NCI-H1694 treated with DMSO at 0.1 percent for 48 hours (cell line): ENCODE results near the gene KRT78.
"Not testable (repeated sequence)": the region's sequence is repeated elsewhere in the genome, so short reads cannot be mapped to it uniquely, and the experiment has no call there.

Experiments
- DNase-seq: peaks from one replicate; lab custom pipeline; 2025; lab: John Stamatoyannopoulos, UW

Gene KRT78

DNA sequence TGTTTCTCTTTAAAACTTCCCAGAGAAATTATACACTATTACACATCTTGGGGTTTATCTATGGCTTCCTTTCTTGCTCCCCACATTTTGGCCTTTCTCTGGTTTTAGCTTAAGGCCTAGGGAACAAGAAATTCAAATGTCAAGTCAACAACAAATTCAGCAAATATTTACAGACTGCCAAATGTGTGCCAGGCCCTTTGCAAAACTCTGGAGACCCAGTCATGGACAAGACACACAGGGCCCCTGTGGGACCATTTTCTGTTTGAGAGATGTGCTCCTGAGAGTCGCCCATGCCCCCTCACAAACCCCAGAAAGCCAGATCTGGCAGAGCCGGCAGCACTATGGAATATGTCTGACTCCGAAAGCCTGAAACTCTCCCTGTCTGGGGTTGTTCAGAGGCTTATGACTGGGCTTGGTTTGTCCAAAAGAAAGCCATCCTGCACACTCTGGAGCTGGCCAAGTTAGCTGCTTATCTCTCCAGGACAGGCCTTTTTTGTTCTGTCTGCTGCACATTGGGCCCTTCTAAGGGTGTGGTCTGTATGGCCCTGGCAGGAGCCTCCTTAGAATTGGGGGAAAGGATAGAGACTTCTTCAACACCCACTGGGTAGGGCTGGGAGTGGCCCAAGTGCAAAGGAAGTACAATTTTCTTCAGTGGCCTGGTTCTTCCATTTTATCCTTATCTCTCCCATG, 51.8 kb downstream of the KRT78 start:
- DNase-seq: no peak

DNA sequence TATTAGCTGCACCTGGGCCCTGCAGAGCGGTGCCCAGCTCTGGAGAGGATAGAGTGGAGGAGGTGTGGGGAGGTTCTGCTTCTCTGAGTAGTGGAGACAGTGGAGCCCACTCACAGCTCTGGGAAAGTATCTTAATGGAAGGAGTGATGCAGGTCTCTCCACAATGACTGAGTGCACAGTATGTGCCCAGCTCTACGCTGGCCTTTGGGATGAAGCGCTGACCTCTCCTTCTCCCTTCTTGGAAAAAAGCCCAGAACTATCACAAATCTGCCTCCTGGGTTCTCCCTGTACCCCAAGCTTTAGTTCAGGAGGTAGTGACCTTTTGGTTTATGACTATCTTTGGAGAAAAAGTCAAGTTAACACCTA, 52.4 kb downstream of the KRT78 start:
- no peak for DNase-seq

DNA sequence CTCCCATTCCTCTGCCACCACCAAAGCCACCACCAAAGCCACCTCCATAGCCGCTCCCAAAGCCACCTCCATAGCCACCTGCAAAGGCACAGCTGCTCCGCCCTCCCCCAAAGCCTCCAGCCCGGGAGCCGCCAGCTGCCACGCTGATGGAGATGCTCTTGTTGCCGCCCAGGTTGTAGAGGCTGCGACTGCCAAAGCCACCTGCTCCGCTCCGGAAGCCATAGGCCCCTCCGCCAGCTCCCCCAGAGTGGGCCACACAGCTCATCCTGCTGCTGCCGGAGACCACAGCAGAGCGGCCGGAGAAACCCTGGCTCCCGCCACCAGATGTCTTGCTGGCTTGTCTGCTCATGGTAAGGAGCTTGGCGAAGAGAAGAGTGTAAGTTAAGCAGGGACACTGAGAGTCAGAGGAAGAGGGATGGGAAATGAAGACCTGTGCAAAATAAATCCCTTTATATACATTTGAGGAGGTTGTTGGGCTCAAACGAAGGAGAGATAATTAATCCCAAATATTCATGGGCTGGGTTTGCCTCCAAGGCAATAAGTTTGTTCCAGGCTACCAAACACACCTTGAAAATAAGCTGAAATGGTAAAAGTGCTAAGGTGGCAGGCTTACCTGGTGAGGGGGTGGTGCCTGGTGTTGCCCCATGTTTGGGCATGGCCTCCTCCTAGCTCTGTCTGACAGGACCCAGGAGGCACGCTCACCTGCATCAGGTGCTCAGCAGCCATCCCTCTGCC, 52.9 kb downstream of the KRT78 start, which contains the start of gene KRT3:
Gene KRT3 (minus strand): TSS at position 424 of the 735 bp plus-strand sequence. CDS start 75 bp downstream, at position 349.
- DNase-seq: no peak

DNA sequence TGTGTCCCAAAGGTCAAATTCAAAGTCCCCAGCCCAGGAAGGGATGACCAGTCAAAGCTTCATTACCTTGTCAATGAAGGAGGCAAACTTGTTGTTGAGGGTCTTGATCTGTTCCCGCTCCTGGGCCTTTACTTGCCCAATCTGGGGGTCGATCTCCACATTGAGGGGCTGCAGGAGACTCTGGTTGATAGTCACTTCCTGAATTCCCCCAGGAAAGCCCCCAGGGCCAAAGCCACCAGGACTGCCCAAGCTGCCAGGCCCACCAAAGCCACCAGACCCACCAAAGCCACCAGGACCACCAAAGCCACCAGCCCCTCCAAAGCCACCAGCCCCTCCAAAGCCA, 53.5 kb downstream of the KRT78 start:
- DNase-seq: not testable (repeated sequence)

DNA sequence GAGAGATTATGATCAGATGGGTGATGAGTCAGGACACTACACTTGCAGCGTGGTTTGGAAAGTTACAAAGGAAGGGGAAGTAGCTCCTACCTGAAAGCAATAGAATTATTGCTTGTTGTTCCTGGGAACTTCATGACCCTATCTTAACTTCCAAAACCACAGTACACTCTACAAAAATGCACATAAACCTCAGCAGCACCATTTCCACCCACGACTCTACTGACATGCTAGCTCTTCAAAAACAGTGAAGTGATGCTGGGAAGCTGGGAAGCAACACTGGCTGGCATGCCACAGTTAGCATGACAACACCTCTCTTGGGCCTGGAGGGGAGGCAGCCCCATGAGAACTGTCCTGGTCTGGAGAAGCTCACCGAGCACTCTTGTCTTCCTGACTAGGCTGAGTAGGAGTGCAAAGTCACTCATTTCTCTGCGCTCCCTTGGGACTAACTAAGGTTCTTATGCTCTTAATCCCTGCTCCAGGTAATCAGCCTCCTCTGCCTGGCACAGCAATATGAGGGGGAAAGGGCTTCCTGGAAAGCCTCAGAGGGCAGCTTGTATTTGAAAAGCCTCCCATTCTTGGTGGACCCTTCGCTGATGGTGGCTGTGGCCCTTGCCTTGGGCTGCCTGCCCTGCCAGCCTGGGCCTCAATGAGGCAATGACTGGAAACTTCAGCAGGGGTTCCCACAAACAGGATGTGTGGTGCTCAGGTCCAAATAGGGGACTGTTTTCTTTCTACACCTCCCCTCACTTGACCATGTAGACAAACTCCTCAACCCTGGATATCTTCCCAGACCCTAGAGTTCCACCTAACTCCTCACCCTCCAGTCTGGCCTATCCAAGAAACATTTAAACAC, 54.1 kb downstream of the KRT78 start:
- DNase-seq: no peak

DNA sequence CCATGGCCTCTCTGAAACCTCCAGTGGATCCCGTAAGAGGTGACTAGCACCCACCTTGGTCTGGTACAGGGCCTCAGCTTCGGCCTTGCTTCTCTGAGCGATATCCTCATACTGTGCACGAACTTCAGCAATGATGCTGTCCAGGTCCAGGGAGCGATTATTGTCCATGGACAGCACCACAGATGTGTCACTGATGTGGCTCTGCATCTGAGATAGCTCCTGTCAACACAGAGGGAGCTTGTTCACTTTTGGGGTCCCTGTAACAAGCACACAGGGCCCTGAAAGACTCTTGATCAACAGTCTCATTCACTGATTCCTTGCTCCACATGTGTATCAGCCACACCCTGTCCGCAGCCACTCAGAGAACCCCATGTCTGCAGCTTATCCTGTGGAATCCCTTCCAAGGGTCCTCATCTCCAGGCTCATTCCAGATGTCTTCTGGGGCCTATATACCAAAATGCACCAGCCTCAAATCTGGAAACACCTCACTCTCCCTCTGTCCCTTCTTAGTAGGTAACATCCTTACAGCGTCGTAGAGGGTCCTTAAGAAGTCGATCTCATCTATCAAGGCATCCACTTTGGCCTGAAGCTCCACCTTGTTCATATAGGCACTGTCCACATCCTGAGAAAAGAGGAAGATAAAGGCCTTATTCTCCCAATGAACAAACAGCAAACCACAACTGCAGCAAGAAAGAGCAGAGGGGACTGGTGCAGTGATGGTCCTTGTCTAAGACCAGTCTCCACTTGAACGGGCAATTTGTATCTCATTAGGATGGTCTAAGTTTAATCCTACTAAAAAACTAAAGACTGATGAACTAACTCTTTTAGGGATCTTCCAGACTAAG, 56.4 kb downstream of the KRT78 start:
- DNase-seq: no peak

DNA sequence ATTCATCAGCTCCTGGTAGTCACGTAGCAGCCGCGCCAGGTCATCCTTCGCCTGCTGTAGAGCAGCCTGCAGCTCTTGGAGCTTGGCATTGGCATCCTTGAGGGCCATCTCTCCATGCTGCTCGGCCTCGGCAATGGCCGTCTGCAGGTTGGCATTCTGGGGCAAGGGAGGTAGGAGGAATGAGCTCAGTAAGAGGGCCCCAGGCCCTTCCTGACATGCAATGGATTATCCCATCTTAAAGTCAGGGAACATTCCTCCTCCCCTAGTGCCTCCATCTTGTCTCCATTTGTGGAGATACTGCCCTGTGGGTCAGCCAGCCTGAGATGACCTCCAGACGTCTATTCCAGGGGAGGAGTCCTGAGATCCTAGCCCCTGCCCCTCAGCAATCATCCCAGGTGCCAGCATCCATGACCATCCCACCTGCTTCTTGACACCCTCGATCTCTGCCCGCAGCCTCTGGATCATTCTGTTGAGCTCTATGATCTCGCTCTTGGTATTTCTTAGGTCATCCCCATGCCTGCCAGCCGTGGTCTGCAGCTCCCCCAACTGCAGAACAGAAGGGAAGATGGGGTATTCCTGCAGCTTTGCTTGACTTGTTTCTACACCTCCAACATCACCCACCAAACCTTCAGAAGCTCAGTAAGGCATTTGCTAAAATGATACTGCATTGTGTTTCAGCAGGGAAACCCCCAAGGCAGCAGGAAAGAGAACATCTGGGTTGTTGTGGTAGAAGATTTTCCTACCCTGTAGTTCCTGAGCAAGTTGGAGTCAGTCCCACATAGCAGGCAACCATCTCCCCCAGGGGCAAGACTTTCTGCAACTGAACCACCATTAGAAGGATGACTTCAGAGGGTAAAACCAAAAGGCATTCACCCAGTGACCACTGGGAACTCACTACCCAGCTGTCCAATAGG, 57.3 kb downstream of the KRT78 start:
- no peak for DNase-seq

DNA sequence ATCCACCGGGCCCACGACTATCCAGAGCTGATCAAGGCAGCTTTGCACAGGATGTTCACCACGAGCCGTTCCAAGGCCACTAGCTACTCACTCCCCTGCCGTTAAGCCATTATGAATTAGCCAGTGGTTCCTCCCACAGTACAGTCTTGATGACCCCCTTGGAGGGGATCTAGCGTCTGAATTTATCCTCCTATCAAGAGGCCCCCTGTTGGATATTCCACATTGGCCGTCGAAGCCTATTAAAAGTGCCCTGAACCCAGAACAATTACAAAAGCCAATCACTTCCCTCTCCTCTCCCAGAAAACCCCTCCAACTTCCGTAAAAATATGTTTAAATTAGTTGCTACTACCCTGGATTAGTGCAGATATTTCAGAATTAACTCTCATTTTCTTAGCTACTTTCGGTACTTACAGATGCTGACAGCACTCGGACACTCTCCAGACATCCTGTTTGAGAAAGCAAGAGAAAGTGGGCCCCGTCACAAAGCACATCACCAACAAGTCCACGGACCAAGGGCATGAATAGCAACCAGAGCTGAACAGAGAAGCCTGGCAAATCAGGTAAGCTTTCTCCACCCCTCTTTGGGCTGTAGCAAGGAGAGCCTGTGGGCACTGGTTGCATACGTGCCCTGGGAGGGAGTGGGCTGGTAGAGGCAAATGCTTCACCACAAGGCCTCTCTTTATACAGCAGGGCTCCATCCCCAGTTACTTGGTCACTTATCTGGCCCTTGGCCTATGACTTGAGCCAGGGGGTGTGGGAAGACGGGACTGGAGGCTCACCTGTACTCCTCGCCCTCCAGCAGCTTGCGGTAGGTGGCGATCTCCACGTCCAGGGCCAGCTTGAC, 58.1 kb downstream of the KRT78 start:
- no peak for DNase-seq

DNA sequence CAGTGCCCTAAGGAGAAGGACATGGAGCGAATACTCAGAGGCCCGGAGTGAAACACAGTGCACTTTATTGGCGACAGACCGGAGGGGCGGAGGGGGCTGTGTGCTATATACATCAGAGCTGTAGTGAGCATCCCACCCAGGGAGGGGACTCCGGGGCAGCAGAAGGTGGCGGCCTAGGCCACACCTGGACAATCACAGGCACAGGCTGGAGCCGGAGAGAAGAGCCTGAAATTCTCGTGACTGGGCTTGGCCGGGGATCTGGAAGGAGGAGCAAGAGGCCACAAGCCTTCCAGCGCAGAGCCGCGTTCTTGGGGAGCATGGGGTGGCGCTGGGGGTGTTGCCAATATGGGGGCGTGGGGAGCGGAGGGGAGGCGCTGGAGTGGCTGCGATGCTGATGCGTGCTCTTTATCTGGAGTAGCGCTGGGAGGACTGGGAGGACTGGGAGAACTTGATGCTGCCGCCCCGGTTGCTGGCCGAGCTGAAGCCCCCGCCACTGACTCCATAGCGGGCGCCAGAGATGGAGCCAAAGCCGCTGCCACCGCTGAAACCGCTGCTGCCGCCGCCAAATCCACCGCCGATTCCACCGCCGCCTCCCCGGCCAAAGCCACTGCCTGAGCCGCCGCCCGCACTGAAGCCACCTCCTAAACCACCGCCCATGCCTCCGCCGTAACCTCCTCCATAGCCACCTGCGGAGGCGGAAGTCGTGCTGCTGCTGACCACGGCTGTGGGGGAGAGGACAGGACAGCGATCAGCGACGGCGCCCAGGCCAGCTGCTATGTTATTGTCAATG, 59.0 kb downstream of the KRT78 start:
- DNase-seq: no peak

DNA sequence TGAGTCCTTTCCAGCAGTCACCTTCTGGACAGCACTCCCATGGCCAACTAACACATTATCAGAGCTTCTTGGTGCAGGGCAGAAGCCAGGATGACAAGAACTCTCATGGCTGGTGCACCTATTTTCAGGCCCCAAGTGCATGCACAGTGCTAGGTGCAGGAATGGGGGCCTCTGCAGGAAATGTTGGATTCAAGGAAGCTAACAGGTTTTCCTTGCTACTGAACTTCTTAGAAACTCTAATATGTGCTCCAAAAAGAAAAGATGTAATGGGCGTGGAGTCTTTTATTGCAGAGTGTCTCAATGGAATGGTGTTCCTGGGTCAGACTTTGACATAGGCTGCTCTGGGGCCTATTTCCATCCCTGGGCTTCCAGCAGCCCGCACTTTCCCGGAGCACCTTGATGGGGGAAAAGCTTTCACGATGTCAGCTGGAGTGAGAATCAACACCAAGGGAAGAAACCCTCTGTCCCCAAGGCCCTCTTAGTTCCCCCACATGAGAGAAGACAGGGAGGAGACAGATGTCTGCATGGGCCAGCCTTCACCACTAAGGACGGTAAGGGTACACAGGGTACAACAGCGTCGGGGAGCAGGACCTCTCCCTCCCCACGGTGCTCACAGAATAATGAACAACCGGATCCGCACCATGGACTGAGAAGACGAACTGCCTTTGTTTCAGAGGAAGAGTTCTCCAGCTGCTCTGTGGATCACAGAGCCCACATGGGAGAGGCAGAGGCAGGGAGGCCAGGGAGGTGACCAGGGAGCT, 59.7 kb downstream of the KRT78 start:
- no peak for DNase-seq

DNA sequence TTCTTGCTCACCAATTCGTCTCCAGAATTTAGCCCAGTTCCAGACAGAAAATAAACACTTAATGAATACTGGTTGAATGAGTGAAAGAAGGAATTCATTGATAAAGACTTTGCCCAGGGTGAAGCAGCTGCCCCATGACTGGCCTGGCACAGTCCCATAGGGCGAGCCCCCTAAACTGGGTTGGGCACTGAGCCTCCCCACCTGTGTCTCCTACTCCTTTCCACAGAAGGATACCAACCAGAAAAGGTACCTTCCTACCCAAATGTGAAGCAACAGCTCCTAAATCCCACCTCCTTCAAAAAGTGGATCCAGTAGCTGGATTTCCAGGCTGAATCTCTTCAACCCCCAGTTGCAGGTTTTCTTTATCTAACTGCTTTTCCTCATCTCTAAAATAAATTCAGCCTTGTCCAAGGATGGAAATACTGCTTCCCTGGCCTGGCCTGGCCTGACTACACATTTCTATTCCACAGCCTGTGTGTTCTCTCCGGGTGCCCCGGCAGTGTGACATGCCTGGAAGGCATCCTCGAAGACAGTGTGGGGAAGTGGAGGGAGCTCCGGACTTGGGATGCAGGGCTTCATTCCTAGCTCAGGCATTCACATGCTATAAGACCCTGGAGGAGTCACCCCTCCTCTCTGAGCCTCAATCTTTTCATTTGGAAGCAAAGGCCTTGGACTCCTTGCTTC, 60.5 kb downstream of the KRT78 start:
- DNase-seq: no peak
